Activated B cell treated with CpG ODN at 0.5 μM for 24 hours (primary cell): Measurements from ENCODE around the gene CAV3. TPM values are rescaled to one million over a fixed set of nuclear protein-coding genes. Genes with fewer than 3 reads are reported as not detected.

Experiments used
- ATAC-seq: fragments of 200-7000 bp; cut with Tn5 transposase; one replicate; pipeline ENCODE4 v1.10.0; 2021; ENCODE audit warnings: low read depth, mild to moderate bottlenecking, moderate library complexity
- CTCF ChIA-PET: fragments of 350-600 bp; sonication (Branson Sonifier 250); formaldehyde crosslinking; loops from one replicate; lab custom pipeline; 2021; ENCODE audit warnings: antibody characterized with exemption; lab: Charles Lee
- POLR2A ChIA-PET: fragments of 350-600 bp; sonication (Branson Sonifier 250); formaldehyde crosslinking; loops from one replicate; lab custom pipeline; 2021; ENCODE audit warnings: antibody characterized with exemption; lab: Charles Lee
- DNase-seq: peaks from one replicate; pipeline ENCODE4 v3.0.0; 2022
- H3K27ac Mint-ChIP-seq: one replicate; pipeline ENCODE4 v1.8.0; 2020; ENCODE audit warnings: mixed read lengths
- H3K27me3 Mint-ChIP-seq: one replicate; pipeline ENCODE4 v1.8.0; 2021; ENCODE audit warnings: mixed read lengths
- H3K36me3 Mint-ChIP-seq: one replicate; pipeline ENCODE4 v1.8.0; 2021; ENCODE audit warnings: low read depth, mixed read lengths
- H3K4me1 Mint-ChIP-seq: one replicate; pipeline ENCODE4 v1.8.0; 2021; ENCODE audit warnings: mixed read lengths
- H3K4me3 Mint-ChIP-seq: one replicate; pipeline ENCODE4 v1.8.0; 2020; ENCODE audit warnings: mild to moderate bottlenecking, mixed read lengths
- H3K9me3 Mint-ChIP-seq: one replicate; pipeline ENCODE4 v1.8.0; 2020; ENCODE audit warnings: mixed read lengths
- intact Hi-C: fragments of 100-400 bp; cut with micrococcal nuclease; formaldehyde crosslinking; loops from one replicate; pipeline ENCODE4 v1.15.1; 2024
- total RNA-seq: library from RNA; stranded (reverse); gene quantifications from 2 replicates; pipeline ENCODE4 v1.2.3, GENCODE V29; 2022
- TF ChIP-seq, protein P1 (sequence below): fragments of 200-600 bp; IDR thresholded peaks from one replicate; pipeline ENCODE4 v1.8.0; 2022; ENCODE audit warnings: antibody characterized with exemption, mild to moderate bottlenecking

Gene CAV3
- total RNA-seq, 1 donor from 2014 or later: not detected

DNA sequence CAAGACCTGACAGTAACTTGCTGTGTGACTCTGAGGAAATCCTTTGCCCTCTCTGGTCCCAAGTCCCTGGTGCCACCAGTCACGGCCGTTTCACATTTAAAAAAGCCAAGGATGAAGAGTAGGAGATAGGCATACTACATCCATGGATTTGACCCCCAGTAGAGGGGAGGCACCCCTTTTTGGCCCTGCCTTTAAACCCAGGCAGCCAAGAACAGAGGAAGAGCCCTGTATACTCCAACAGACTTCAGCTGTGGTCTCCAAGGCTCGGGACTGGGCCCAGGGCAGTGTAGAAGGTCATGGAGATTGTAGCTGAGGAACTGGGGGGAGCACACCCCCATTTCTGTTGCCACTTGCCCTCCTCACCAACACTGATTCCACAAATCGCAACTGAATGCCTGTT is 3.7 kb downstream of the CAV3 start:
- Mint-ChIP-seq H3K27ac (no peak overlapping the region), H3K4me3 (no peak overlapping the region), H3K9me3 (no peaks in the 10 kb centered on the region), H3K27me3 (peaks cover 10% of the 10 kb centered on the region), H3K36me3 (no peaks in the 10 kb centered on the region), H3K4me1 (no peaks in the 10 kb centered on the region)
- intact Hi-C loops: no loop called here
- ChIA-PET CTCF (no interaction called here), POLR2A (no interaction called here)
- ATAC-seq (no peak), DNase-seq (no peak)
- TF ChIP-seq, protein P1, sequence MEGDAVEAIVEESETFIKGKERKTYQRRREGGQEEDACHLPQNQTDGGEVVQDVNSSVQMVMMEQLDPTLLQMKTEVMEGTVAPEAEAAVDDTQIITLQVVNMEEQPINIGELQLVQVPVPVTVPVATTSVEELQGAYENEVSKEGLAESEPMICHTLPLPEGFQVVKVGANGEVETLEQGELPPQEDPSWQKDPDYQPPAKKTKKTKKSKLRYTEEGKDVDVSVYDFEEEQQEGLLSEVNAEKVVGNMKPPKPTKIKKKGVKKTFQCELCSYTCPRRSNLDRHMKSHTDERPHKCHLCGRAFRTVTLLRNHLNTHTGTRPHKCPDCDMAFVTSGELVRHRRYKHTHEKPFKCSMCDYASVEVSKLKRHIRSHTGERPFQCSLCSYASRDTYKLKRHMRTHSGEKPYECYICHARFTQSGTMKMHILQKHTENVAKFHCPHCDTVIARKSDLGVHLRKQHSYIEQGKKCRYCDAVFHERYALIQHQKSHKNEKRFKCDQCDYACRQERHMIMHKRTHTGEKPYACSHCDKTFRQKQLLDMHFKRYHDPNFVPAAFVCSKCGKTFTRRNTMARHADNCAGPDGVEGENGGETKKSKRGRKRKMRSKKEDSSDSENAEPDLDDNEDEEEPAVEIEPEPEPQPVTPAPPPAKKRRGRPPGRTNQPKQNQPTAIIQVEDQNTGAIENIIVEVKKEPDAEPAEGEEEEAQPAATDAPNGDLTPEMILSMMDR: no peak

DNA sequence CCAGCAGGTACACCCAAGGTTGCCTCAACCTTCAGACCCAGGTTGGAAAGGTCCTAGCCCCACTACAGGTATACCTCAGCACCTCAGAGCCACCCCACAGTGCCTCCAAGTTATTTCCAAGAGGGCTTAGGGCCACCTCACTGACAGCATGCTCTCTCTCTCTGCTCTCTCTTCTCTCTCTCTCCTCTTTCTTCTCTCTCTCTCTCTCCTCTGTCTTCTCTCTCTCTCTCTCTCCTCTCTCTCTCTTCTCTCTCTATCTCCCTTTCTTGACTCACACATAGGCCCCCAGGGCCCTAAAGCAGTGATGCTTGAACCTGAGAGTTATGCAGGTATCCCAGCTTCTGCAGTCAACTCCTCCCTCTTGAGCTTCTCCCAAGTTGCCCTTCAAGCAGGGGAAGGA is 4.2 kb downstream of the CAV3 start:
- peaks cover 8% of the 10 kb centered on the region for H3K27me3 Mint-ChIP-seq
- POLR2A ChIA-PET: interaction anchor here (0.5 kb wide), 1 partner anchor 14 kb away, joined by 3 read pairs; no protein-coding TSS in a partner anchor
- ATAC-seq: no peak

DNA sequence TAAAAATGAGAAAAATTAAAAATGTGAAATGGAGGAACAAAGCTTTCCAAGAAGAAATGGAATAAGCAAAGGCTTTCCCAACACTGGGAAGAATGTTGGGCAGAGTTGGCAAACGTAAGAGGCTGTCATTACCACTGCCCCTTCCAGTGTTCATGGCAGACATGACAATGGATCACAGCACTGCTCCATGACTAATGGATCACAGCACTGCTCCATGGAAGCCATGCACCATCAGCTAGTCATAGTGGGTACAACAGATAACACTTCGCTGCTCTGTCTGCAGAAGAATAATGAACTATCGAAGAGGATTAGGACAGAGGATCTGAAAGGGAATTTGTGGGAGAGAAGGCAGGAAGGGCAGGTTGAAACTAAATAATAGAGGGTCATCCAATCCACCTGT is 5.0 kb downstream of the CAV3 start:
- Mint-ChIP-seq H3K27ac (no peak overlapping the region), H3K27me3 (peaks cover 8% of the 10 kb centered on the region), H3K4me1 (no peaks in the 10 kb centered on the region), H3K36me3 (no peaks in the 10 kb centered on the region), H3K4me3 (no peak overlapping the region), H3K9me3 (no peaks in the 10 kb centered on the region)
- ATAC-seq (no peak), DNase-seq (no peak)
- TF ChIP-seq, protein P1: no peak
- intact Hi-C loops: no loop called here
- CTCF ChIA-PET: no interaction called here
- POLR2A ChIA-PET: interaction anchor here (0.5 kb wide), 1 partner anchor 15 kb away, joined by 3 read pairs; no protein-coding TSS in a partner anchor

More for the DNA sequence above, 4.2 kb downstream of the CAV3 start:
- DNase-seq: no peak
- H3K9me3 Mint-ChIP-seq: no peaks in the 10 kb centered on the region
- H3K4me3 Mint-ChIP-seq: no peak overlapping the region
- TF ChIP-seq, protein P1: no peak
- H3K4me1 Mint-ChIP-seq: no peaks in the 10 kb centered on the region
- intact Hi-C loops: no loop called here
- no peaks in the 10 kb centered on the region for H3K36me3 Mint-ChIP-seq
- H3K27ac Mint-ChIP-seq: no peak overlapping the region
- CTCF ChIA-PET: no interaction called here

DNA sequence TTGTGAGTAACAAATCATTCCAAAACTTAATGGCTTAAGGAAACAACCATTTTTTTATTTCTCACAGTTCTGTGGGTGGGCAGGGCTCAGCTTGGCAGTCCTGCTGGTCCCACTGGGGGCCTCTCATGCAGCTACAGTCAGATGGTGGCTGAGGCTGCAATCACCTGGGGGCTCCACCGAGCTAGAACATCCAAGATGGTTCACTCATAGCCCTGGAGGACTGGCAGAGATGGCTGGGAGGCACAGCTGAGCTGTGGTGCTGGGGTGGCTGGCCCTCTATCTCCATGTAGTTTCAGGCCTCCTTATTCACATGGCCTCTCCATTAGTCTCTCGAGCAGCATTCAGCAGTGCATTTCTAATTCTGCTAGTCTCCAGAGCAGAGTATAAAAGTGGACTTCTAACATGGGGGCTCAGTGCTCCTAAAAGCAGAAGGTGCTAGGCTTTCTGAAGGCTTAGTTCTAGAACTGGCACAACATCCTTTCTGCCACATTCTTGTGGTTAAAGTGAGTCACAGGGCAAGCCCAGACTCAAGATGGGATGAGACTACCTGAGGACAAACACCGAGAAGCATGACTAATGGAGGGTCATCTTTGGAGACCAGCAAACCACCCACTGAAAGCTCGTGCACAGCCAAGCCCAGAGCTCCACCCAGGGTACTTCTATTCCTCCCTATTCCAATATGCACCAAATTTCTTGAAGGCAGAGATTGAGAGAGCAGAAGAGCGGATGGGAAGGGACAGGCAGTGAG is 6.3 kb downstream of the CAV3 start:
- Mint-ChIP-seq H3K27me3 (peaks cover 8% of the 10 kb centered on the region), H3K9me3 (no peaks in the 10 kb centered on the region), H3K36me3 (no peaks in the 10 kb centered on the region), H3K4me3 (no peak overlapping the region), H3K27ac (no peak overlapping the region), H3K4me1 (no peaks in the 10 kb centered on the region)
- DNase-seq (no peak), ATAC-seq (no peak)
- POLR2A ChIA-PET: no interaction called here
- TF ChIP-seq, protein P1: no peak
- intact Hi-C loops: no loop called here
- CTCF ChIA-PET: no interaction called here

DNA sequence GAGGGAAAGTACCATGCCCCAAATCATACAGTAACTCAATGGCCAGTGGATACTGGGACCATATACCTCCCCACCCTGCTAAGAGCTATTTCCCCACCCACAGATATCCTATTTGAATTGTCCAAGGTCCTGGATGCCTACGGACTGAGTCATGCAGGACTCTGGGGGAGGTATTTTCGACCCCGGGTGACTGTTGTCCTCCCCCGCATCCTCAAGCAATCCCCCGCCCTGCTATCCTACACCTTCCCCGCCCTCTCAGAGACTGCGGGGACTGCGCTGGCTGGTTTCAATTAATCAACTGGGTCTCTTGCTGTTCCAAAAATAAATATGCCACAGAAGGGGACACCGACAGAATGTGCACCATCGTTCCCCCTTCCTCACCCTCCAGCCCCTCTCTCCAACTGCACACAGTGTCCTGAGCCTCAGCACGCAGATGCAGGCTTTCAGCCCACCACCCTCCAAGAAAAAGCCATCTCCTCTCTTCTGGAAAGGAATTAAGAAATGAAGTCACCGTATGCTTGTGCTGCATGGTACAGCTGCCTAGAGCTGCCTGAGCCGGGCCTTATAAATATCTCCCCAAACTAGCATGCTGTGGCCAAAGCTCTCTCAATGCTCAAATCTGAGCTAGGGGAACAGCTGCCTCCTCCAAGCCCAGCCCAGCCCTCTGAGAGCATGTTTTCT is 8.1 kb downstream of the CAV3 start:
- ATAC-seq (no peak), DNase-seq (no peak)
- POLR2A ChIA-PET: no interaction called here
- Mint-ChIP-seq H3K9me3 (no peaks in the 10 kb centered on the region), H3K36me3 (no peaks in the 10 kb centered on the region), H3K4me3 (no peak overlapping the region), H3K27me3 (peaks cover 8% of the 10 kb centered on the region), H3K4me1 (no peaks in the 10 kb centered on the region), H3K27ac (no peak overlapping the region)
- TF ChIP-seq, protein P1: no peak
- CTCF ChIA-PET: no interaction called here
- intact Hi-C loops: no loop called here
